HG02798 (cell line): Measurements from ENCODE around the gene EEF2K.

Source experiments
- ATAC-seq: cut with Tn5 transposase; IDR thresholded peaks from one replicate; pipeline ENCODE4 v1.9.1; 2021; ENCODE audit warnings: mild to moderate bottlenecking; ENCODE audit not compliant: unreplicated experiment, poor library complexity

Gene EEF2K

GRCh38 chr16:22312897-22313781 is 107.1 kb downstream of the EEF2K start:
- no peak for ATAC-seq

GRCh38 chr16:22313876-22314470 is 107.9 kb downstream of the EEF2K start:
- no peak for ATAC-seq

GRCh38 chr16:22314661-22315626 is 108.9 kb downstream of the EEF2K start:
- no peak for ATAC-seq

- no peak for ATAC-seq
These were observed 109.9 kb downstream of the EEF2K start for GRCh38 chr16:22315979-22316378.

- ATAC-seq: no peak
These were observed 110.3 kb downstream of the EEF2K start for GRCh38 chr16:22316411-22316811.

- ATAC-seq: no peak
These were observed 111.0 kb downstream of the EEF2K start for GRCh38 chr16:22317001-22317530.

GRCh38 chr16:22317625-22318024 is 111.5 kb downstream of the EEF2K start:
- no peak for ATAC-seq

GRCh38 chr16:22318690-22319358 is 112.7 kb downstream of the EEF2K start:
- no peak for ATAC-seq

- no peak for ATAC-seq
These were observed 114.7 kb downstream of the EEF2K start for GRCh38 chr16:22320572-22321339.

- peak; percentile 43 for ATAC-seq
These were observed 115.4 kb downstream of the EEF2K start for GRCh38 chr16:22321340-22322001.

- no peak for ATAC-seq
These were observed 116.0 kb downstream of the EEF2K start for GRCh38 chr16:22322021-22322471.

GRCh38 chr16:22322741-22323140 is 116.7 kb downstream of the EEF2K start:
- ATAC-seq: no peak

- ATAC-seq: no peak
These were observed 117.3 kb downstream of the EEF2K start for GRCh38 chr16:22323173-22323958.

- no peak for ATAC-seq
These were observed 118.1 kb downstream of the EEF2K start for GRCh38 chr16:22323959-22324786.

GRCh38 chr16:22324787-22325597 is 118.9 kb downstream of the EEF2K start:
- ATAC-seq: no peak
